ENCODE measurements around the gene ELMO1.

The ELMO1 gene

DNA sequence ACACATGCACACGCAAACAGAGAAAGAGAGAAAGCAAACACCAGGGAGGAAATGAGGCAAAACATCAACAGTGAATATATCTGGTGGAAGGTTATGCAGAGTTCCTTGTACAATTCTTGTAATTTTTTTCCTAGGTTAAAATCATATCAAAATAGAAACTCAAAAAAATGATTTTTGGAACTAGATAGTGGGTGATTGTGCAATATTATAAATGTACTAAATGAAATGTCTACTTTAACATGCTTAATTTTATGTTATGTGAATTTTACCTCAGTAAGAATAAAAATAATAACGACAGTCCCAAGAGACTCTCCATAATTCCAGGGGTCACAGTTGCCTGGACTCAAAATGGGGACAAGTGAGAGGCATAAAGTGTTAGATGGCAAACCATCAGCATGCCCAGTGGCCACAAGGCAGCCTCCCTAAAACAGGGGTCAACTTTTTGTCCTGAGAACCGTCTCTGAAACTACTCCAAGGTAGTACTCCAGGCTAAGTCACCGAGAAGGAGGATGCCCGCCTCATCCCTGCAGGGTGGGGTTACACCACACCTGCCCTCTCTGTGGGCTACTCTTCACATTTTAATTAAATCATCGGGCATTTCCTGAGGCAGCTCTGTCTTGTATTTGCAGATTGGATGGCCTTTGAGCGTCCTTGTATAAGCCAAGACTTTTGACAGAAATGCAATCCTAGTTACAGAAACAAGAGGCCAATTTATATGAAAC is 267.7 kb downstream of the ELMO1 start:
- TF ChIP-seq, protein P1, sequence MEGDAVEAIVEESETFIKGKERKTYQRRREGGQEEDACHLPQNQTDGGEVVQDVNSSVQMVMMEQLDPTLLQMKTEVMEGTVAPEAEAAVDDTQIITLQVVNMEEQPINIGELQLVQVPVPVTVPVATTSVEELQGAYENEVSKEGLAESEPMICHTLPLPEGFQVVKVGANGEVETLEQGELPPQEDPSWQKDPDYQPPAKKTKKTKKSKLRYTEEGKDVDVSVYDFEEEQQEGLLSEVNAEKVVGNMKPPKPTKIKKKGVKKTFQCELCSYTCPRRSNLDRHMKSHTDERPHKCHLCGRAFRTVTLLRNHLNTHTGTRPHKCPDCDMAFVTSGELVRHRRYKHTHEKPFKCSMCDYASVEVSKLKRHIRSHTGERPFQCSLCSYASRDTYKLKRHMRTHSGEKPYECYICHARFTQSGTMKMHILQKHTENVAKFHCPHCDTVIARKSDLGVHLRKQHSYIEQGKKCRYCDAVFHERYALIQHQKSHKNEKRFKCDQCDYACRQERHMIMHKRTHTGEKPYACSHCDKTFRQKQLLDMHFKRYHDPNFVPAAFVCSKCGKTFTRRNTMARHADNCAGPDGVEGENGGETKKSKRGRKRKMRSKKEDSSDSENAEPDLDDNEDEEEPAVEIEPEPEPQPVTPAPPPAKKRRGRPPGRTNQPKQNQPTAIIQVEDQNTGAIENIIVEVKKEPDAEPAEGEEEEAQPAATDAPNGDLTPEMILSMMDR (conservative IDR thresholded peaks at IDR 0.05; ENCODE audit: low read length): no peak
- no peak for DNase-seq (ENCODE audit: low read depth)

DNA sequence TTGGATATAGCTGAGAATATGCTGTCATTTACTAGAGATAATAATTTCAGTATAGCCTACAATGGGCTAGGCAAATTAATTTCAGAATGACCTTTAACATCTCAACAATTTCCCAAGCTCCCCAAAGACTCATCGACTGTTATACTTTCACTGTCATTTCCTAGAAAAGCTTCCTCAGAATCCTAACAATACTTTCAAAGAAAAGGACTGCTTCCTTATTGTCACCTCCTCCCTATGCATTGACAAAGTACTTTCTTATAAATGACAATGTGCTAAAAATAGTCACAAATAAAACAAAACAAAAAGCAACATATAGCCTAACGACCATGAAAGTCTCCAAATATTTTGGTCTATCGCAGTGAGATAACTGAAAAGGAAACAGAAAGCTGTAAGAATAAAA is 272.6 kb downstream of the ELMO1 start:
- TF ChIP-seq, protein P1 (conservative IDR thresholded peaks at IDR 0.05; ENCODE audit: low read length): no peak
- no peak for DNase-seq (ENCODE audit: low read depth)
- H3K4me3 ChIP-seq (ENCODE audit: low read length): no peak overlapping the region

More for the DNA sequence above, 267.7 kb downstream of the ELMO1 start:
- no peak overlapping the region for H3K4me3 ChIP-seq (ENCODE audit: low read length)

DNA sequence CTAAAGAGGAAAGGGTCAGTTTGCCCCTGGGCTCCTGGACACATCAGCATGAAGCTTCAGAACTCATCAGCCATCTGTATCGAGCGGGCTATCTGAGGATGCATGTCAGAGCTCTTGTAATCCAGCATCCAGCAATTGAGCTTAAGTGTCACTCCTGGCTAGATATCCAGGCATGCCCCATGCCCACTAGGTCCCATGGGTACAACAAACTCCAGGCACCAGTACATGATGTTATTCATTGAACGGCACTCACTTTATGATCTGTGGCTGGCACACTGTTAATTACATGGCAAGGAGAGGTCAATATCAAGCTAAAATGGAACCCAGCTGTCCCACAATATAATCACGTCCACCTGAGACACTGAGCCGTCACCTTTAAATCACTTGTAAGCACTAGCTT is 274.2 kb downstream of the ELMO1 start:
- DNase-seq (ENCODE audit: low read depth): no peak
- no peak overlapping the region for H3K4me3 ChIP-seq (ENCODE audit: low read length)
- TF ChIP-seq, protein P1 (conservative IDR thresholded peaks at IDR 0.05; ENCODE audit: low read length): no peak

DNA sequence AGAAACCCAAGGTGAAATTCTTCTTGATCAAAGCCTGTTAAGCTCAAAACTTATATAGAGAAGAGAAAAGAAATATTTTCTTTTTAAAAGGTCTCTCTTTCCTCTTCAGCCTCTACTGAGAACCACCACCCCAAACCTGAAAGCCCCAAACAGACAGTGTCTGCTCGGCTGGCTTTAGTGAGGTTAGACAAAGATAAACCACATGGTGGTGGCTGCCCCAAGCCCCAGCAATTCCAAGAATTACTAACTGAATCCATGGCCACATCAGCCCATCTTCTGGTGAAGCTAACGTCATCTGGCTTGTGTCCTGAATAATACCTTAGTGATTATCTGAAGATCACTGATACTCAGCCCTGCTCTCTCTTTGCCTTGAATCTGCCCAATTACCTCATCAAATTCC is 275.0 kb downstream of the ELMO1 start:
- DNase-seq (ENCODE audit: low read depth): no peak
- TF ChIP-seq, protein P1 (conservative IDR thresholded peaks at IDR 0.05; ENCODE audit: low read length): no peak
- H3K4me3 ChIP-seq (ENCODE audit: low read length): no peak overlapping the region

DNA sequence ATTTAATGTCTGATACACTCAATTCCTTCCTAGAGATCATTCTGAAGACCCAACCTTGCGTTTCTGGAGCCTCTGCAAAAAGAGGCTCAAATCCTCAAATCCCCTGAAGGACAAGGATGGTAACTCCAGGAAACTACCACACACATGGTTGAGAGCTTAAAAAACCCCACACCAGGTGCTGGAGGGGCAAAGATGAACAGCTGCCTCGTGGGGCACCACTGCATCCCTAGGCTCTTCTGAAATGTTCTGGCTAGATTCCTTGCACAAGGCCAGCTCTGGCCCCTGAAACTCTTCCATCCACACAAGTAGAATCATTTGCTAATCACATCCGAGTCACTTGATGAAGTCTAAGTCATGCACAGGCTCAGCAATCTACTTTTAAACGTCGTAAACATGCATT is 286.6 kb downstream of the ELMO1 start:
- no peak for DNase-seq (ENCODE audit: low read depth)
- TF ChIP-seq, protein P1 (conservative IDR thresholded peaks at IDR 0.05; ENCODE audit: low read length): no peak
- H3K4me3 ChIP-seq (ENCODE audit: low read length): no peak overlapping the region

DNA sequence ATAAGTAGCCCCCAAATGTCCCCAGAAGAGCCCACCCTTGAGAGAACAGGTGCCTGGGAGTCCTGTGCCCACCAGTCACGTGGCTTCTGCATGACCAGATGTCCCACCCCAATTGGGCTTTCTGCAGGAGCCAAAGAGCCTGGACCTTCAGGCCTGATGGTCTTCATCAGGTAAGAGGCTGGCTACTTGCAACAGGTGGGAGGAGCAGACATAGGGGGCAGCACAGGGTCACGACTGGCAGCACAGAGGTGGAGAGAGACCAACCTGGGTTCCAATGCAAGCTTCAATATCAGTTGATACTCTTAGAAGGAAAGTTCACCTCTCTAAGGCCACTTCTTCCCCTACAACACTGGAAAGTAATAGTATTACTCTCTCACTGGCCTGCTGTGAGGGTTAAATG is 288.0 kb downstream of the ELMO1 start:
- TF ChIP-seq, protein P1 (conservative IDR thresholded peaks at IDR 0.05; ENCODE audit: low read length): no peak
- H3K4me3 ChIP-seq (ENCODE audit: low read length): no peak overlapping the region
- no peak for DNase-seq (ENCODE audit: low read depth)

DNA sequence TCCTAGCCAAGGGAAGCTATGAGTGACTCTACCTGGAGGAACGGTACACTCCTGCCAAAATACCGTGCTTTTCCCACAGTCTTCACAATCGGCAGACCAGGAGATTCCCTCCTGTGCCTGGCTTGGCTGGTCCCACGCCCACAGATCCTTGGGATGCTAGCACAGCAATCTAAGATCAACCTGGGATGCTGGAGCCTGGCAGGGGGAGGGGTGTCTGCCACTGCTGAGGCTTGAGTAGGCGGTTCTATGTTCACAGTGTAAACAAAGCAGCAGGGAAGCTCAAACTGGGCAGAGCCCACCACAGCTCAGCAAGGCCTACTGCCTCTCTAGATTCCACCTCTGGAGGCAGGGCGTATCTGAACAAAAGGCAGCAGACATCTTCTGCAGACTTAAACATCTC is 295.3 kb downstream of the ELMO1 start:
- TF ChIP-seq, protein P1 (conservative IDR thresholded peaks at IDR 0.05; ENCODE audit: low read length): no peak
- no peak overlapping the region for H3K4me3 ChIP-seq (ENCODE audit: low read length)
- no peak for DNase-seq (ENCODE audit: low read depth)

All from AG10803 (cell line).